H9 (cell line): ENCODE results near the gene GOLGA6A. TPM values are rescaled to one million over a fixed set of nuclear protein-coding genes. Genes with fewer than 3 reads are reported as not detected.
"Not testable (repeated sequence)": the region's sequence is repeated elsewhere in the genome, so short reads cannot be mapped to it uniquely, and the experiment has no call there.

ENCODE experiments used
- DNase-seq: peaks from one replicate; pipeline ENCODE4 v3.0.0-alpha.2; 2017
- H2AFZ ChIP-seq: one replicate; pipeline ENCODE4 v1.6.1; 2013; ENCODE audit warnings: mild to moderate bottlenecking, low read length, control low read depth, moderate library complexity
- H2AK5ac ChIP-seq: 2 replicates; pipeline ENCODE4 v1.6.1; 2013; ENCODE audit warnings: low read length, control low read depth, mixed read lengths; ENCODE audit not compliant: insufficient read length
- H2BK120ac ChIP-seq: one replicate; pipeline ENCODE4 v1.6.1; 2013; ENCODE audit warnings: low read depth, mild to moderate bottlenecking, low read length, control low read depth, inconsistent platforms; ENCODE audit not compliant: poor library complexity, severe bottlenecking
- H2BK12ac ChIP-seq: 2 replicates; pipeline ENCODE4 v1.6.1; 2013; ENCODE audit warnings: low read length, control low read depth, mixed read lengths, low read depth; ENCODE audit not compliant: insufficient read length
- H2BK15ac ChIP-seq: 2 replicates; pipeline ENCODE4 v1.6.1; 2013; ENCODE audit warnings: low read depth, low read length, control low read depth
- H2BK20ac ChIP-seq: one replicate; pipeline ENCODE4 v1.6.1; 2013; ENCODE audit warnings: low read depth, mild to moderate bottlenecking, low read length, control low read depth, inconsistent platforms; ENCODE audit not compliant: poor library complexity, severe bottlenecking
- H2BK5ac ChIP-seq: 2 replicates; pipeline ENCODE4 v1.6.1; 2013; ENCODE audit warnings: low read length, control low read depth, mixed read lengths; ENCODE audit not compliant: insufficient read length
- H3K14ac ChIP-seq: 2 replicates; pipeline ENCODE4 v1.6.1; 2013; ENCODE audit warnings: low read length, control low read depth; ENCODE audit not compliant: insufficient read depth
- H3K18ac ChIP-seq: 2 replicates; pipeline ENCODE4 v1.6.1; 2013; ENCODE audit warnings: low read depth, mild to moderate bottlenecking, mixed read lengths, low read length, control low read depth; ENCODE audit not compliant: insufficient read length
- H3K23ac ChIP-seq: 2 replicates; pipeline ENCODE4 v1.6.1; 2013; ENCODE audit warnings: low read length, control low read depth, mixed read lengths, low read depth; ENCODE audit not compliant: insufficient read length
- H3K23me2 ChIP-seq: 2 replicates; pipeline ENCODE4 v1.6.1; 2013; ENCODE audit warnings: low read depth, mild to moderate bottlenecking, mixed read lengths, low read length, control low read depth; ENCODE audit not compliant: insufficient read length, poor library complexity, severe bottlenecking
- H3K27ac ChIP-seq: 2 replicates; pipeline ENCODE4 v1.5.1; 2013; ENCODE audit warnings: low read length, control low read depth, mixed read lengths, low read depth; ENCODE audit not compliant: insufficient read length
- H3K27me3 ChIP-seq: 2 replicates; pipeline ENCODE4 v1.6.1; 2013; ENCODE audit warnings: low read length, control low read depth, inconsistent platforms; ENCODE audit not compliant: insufficient read depth
- H3K4ac ChIP-seq: 2 replicates; pipeline ENCODE4 v1.6.1; 2013; ENCODE audit warnings: low read depth, mild to moderate bottlenecking, control low read depth, inconsistent platforms, low read length, moderate library complexity
- H3K4me1 ChIP-seq: 2 replicates; pipeline ENCODE4 v1.6.1; 2013; ENCODE audit warnings: low read length, control low read depth, inconsistent platforms; ENCODE audit not compliant: insufficient read depth
- H3K4me2 ChIP-seq: 2 replicates; pipeline ENCODE4 v1.6.1; 2013; ENCODE audit warnings: low read length, control low read depth, mixed read lengths; ENCODE audit not compliant: insufficient read length, insufficient read depth
- H3K56ac ChIP-seq: 2 replicates; pipeline ENCODE4 v1.6.1; 2013; ENCODE audit warnings: low read depth, mild to moderate bottlenecking, mixed read lengths, low read length, control low read depth; ENCODE audit not compliant: insufficient read length
- H3K79me1 ChIP-seq: 2 replicates; pipeline ENCODE4 v1.6.1; 2013; ENCODE audit warnings: low read depth, mild to moderate bottlenecking, moderate library complexity, low read length, control low read depth, inconsistent platforms; ENCODE audit not compliant: insufficient read depth, poor library complexity, severe bottlenecking
- H3K79me2 ChIP-seq: 2 replicates; pipeline ENCODE4 v1.6.1; 2013; ENCODE audit warnings: low read length, control low read depth, inconsistent platforms; ENCODE audit not compliant: insufficient read depth
- H3K9ac ChIP-seq: 2 replicates; pipeline ENCODE4 v1.6.1; 2013; ENCODE audit warnings: low read length, control low read depth, mixed read lengths; ENCODE audit not compliant: insufficient read length; ENCODE audit errors: extremely low read depth
- H3K9me3 ChIP-seq: one replicate; pipeline ENCODE4 v1.6.1; 2013; ENCODE audit warnings: low read depth, low read length, inconsistent platforms; ENCODE audit not compliant: control insufficient read depth
- H3T11ph ChIP-seq: one replicate; pipeline ENCODE4 v1.6.1; 2013; ENCODE audit warnings: mild to moderate bottlenecking, low read length, control low read depth, inconsistent platforms
- H4K20me1 ChIP-seq: one replicate; pipeline ENCODE4 v1.6.1; 2013; ENCODE audit not compliant: control insufficient read depth, insufficient read length, insufficient read depth
- H4K5ac ChIP-seq: 2 replicates; pipeline ENCODE4 v1.6.1; 2013; ENCODE audit warnings: low read depth, mild to moderate bottlenecking, mixed read lengths, low read length, control low read depth; ENCODE audit not compliant: insufficient read length
- H4K8ac ChIP-seq: replicated peaks from 2 replicates; pipeline ENCODE4 v1.6.1; 2013; ENCODE audit warnings: low read length, control low read depth, mixed read lengths, low read depth; ENCODE audit not compliant: insufficient read length
- H4K91ac ChIP-seq: 2 replicates; pipeline ENCODE4 v1.6.1; 2013; ENCODE audit warnings: low read depth, mild to moderate bottlenecking, moderate library complexity, mixed read lengths, low read length, control low read depth; ENCODE audit not compliant: insufficient read length
- H3K27ac Mint-ChIP-seq, 3 experiments: 2 replicates in 2 of 3; 3 replicates in 1 of 3; pipeline ENCODE4 v1.8.0; 2020 to 2021; ENCODE audit warnings: mixed read lengths in 3 of 3, mild to moderate bottlenecking in 1 of 3, moderate library complexity in 1 of 3
- H3K27me3 Mint-ChIP-seq: 2 replicates; pipeline ENCODE4 v1.8.0; 2021; ENCODE audit warnings: low read depth, mild to moderate bottlenecking, moderate library complexity, mixed read lengths
- H3K36me3 Mint-ChIP-seq, 3 experiments: 2 replicates in 2 of 3; 3 replicates in 1 of 3; pipeline ENCODE4 v1.8.0; 2020 to 2021; ENCODE audit warnings: low read depth in 3 of 3, mixed read lengths in 3 of 3; ENCODE audit not compliant: insufficient read depth in 1 of 3
- H3K4me1 Mint-ChIP-seq, 2 experiments: 2 replicates each; pipeline ENCODE4 v1.8.0; 2020; ENCODE audit warnings: mixed read lengths in 2 of 2
- H3K4me3 Mint-ChIP-seq, 2 experiments: 2 replicates in 1 of 2; 3 replicates in 1 of 2; pipeline ENCODE4 v1.8.0; 2020 to 2021; ENCODE audit warnings: mild to moderate bottlenecking in 2 of 2, mixed read lengths in 2 of 2, moderate library complexity in 1 of 2
- H3K9me3 Mint-ChIP-seq, 2 experiments: 2 replicates in 1 of 2; 3 replicates in 1 of 2; pipeline ENCODE4 v1.8.0; 2020; ENCODE audit warnings: mild to moderate bottlenecking in 2 of 2, mixed read lengths in 2 of 2, moderate library complexity in 1 of 2
- WGBS: extraction: QIAGEN DNeasy Blood & Tissue Kit; methylation state at CpG from one replicate; pipeline ENCODE4 v1.1.7; 2013; ENCODE audit warnings: missing lambda C conversion rate, low lambda C conversion rate, mixed read lengths; ENCODE audit not compliant: insufficient read length; ENCODE audit errors: extremely low coverage; 5-methylcytosine and 5-hydroxymethylcytosine counted together
- total RNA-seq: library from RNA; stranded (reverse); gene quantifications from 2 replicates; pipeline ENCODE4 v1.2.1, GENCODE V29; 2021
- TF ChIP-seq, protein P1 (sequence below): fragments of 200-600 bp; sonication (generic); conservative IDR thresholded peaks from 3 replicates; pipeline ENCODE4 v1.8.0; 2021; ENCODE audit warnings: antibody characterized with exemption, mild to moderate bottlenecking

The GOLGA6A gene
- total RNA-seq, 1 experiment from 2014 or later = 0.72 TPM

DNA sequence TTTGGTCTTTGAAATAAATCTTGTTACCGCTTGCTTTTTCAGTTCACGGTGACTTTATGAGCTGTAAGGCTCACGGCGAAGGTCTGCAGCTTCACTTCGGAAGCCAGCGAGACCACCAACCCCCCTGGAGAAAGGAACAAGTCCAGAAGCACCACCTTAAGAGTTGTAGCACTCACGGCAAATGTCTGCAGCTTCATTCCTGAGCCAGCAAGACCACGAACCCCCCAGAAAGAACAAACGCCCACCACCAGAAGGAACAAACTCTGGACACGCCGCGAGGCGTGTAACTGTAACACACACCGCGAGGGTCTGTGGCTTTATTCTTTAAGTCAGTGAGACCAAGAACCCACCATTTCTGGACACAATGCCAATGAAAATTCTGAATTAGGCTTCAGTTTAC, 28.8 kb downstream of the GOLGA6A start:
- Histone ChIP-seq H2BK12ac (no peak overlapping the region), H3K4ac (no peak overlapping the region), H3K27me3 (no peaks in the 10 kb centered on the region; the same call in 1 of the 2 replicates), H3K18ac (no peak overlapping the region), H3K23ac (no peak overlapping the region), H2BK120ac (no peak overlapping the region), H4K20me1 (no peaks in the 10 kb centered on the region), H3K27ac (no peak overlapping the region), H3K4me2 (no peak overlapping the region), H3K79me1 (no peaks in the 10 kb centered on the region), H4K91ac (no peak overlapping the region), H2BK20ac (no peak overlapping the region), H3K23me2 (no peaks in the 10 kb centered on the region), H3K9ac (no peak overlapping the region), H2AK5ac (no peak overlapping the region), H4K5ac (no peak overlapping the region), H2AFZ (no peak overlapping the region), H3K14ac (no peak overlapping the region), H3K56ac (no peak overlapping the region), H3K9me3 (peaks cover 3% of the 10 kb centered on the region), H3T11ph (no peak overlapping the region), H4K8ac (no peak overlapping the region), H3K79me2 (no peaks in the 10 kb centered on the region), H2BK15ac (no peak overlapping the region), H2BK5ac (no peak overlapping the region), H3K4me1 (no peaks in the 10 kb centered on the region; the same call in 1 of the 2 replicates)
- Mint-ChIP-seq H3K4me1 (peaks cover 2 to 10% of the 10 kb centered on the region in 2 experiments), H3K36me3 (no peaks in the 10 kb centered on the region; a peak in 1 of 7 replicates), H3K4me3 (peak overlapping the region in 1 of 2 experiments; percentile 57; a peak in 2 of 5 replicates), H3K27me3 (peaks cover 58% of the 10 kb centered on the region), H3K27ac (peak overlapping the region in 1 of 3 experiments; percentile 59; a peak in 1 of 7 replicates), H3K9me3 (peaks cover 0 to 2% of the 10 kb centered on the region in 2 experiments; a peak in 2 of 5 replicates)
- DNase-seq = no peak
- WGBS = no CpG with 5 or more reads among the region's 15 CpGs
- TF ChIP-seq, protein P1, sequence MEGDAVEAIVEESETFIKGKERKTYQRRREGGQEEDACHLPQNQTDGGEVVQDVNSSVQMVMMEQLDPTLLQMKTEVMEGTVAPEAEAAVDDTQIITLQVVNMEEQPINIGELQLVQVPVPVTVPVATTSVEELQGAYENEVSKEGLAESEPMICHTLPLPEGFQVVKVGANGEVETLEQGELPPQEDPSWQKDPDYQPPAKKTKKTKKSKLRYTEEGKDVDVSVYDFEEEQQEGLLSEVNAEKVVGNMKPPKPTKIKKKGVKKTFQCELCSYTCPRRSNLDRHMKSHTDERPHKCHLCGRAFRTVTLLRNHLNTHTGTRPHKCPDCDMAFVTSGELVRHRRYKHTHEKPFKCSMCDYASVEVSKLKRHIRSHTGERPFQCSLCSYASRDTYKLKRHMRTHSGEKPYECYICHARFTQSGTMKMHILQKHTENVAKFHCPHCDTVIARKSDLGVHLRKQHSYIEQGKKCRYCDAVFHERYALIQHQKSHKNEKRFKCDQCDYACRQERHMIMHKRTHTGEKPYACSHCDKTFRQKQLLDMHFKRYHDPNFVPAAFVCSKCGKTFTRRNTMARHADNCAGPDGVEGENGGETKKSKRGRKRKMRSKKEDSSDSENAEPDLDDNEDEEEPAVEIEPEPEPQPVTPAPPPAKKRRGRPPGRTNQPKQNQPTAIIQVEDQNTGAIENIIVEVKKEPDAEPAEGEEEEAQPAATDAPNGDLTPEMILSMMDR = no peak

GRCh38 chr15:74052271-74053260, 29.8 kb downstream of the GOLGA6A start:
- not testable (repeated sequence) for H3K56ac ChIP-seq, H3K14ac ChIP-seq, H3K4me1 ChIP-seq, H2AFZ ChIP-seq, H3K27me3 ChIP-seq, H3K27ac ChIP-seq, H3K23me2 ChIP-seq, H3K79me2 ChIP-seq, H2BK20ac ChIP-seq, H2AK5ac ChIP-seq, DNase-seq, H2BK120ac ChIP-seq, H3K79me1 ChIP-seq, H3K36me3 Mint-ChIP-seq, H3K23ac ChIP-seq, H3K4ac ChIP-seq, H3K9me3 ChIP-seq, H4K8ac ChIP-seq, H2BK5ac ChIP-seq, H4K91ac ChIP-seq, H2BK15ac ChIP-seq, H3K9me3 Mint-ChIP-seq, H3K4me3 Mint-ChIP-seq, H3K18ac ChIP-seq, H3T11ph ChIP-seq, H3K4me2 ChIP-seq, H4K20me1 ChIP-seq, H2BK12ac ChIP-seq, H3K9ac ChIP-seq, H4K5ac ChIP-seq, H3K27ac Mint-ChIP-seq
- WGBS = no CpG with 5 or more reads among the region's 42 CpGs
- Mint-ChIP-seq H3K27me3 (peaks cover 51% of the 10 kb centered on the region), H3K4me1 (peaks cover 8 to 18% of the 10 kb centered on the region in 2 experiments)
